ENCODE measurements around the gene LDB1. TPM values are rescaled to one million over a fixed set of nuclear protein-coding genes. Genes with fewer than 3 reads are reported as not detected.

The LDB1 gene
- total and polyA plus RNA-seq, 4 donors: 2.4 to 51.9 (median 10.3) TPM

- peak overlapping the region; percentile 4 to 98 for H3K9ac ChIP-seq (ENCODE audit: low read depth in 1 of 2, low read length in 2 of 2)
- peaks cover 6 to 31% (median 21%) of the 10 kb centered on the region in 4 donors for H3K36me3 ChIP-seq (ENCODE audit: control insufficient read depth in 4 of 4, insufficient read depth in 3 of 4, low read depth in 1 of 4, low read length in 3 of 4)
- DNase-seq (ENCODE audit: low spot score): no peak
- no peaks in the 10 kb centered on the region for H3K27me3 ChIP-seq (ENCODE audit: control insufficient read depth in 4 of 4, insufficient read depth in 4 of 4, low read length in 3 of 4)
- whole genome bisulfite sequencing: under 1% methylated on average over 19 of the region's 19 CpGs
- H3K27ac ChIP-seq (ENCODE audit: low read depth in 1 of 2, low read length in 2 of 2): peak overlapping the region; percentile 77 to 87
- no peak for TF ChIP-seq ATF3 (IDR thresholded peaks at IDR 0.05)
- no peak for TF ChIP-seq JUND (IDR thresholded peaks at IDR 0.05)
- no peak for TF ChIP-seq SP1 (IDR thresholded peaks at IDR 0.05)
- no peaks in the 10 kb centered on the region for H3K9me3 ChIP-seq (ENCODE audit: control insufficient read depth in 4 of 4, low read length in 3 of 4)
- peaks cover 2 to 25% (median 12%) of the 10 kb centered on the region in 4 donors for H3K4me1 ChIP-seq (ENCODE audit: control insufficient read depth in 4 of 4, insufficient read depth in 4 of 4, low read length in 3 of 4)
- H3K4me3 ChIP-seq (ENCODE audit: low read depth in 1 of 3, low read length in 3 of 3): peak overlapping the region; percentile 70 to 100 (median 77)
Measured at GRCh38 chr10:102152545-102152890, 32.4 kb upstream of the LDB1 start.

GRCh38 chr10:102151774-102152544 is 31.8 kb upstream of the LDB1 start, which contains the start of gene NOLC1:
Gene NOLC1 (plus strand): TSS chr10:102152389. CDS start chr10:102152411, 22 bp downstream.
- Histone ChIP-seq H3K4me1 (ENCODE audit: control insufficient read depth in 4 of 4, insufficient read depth in 4 of 4, low read length in 3 of 4) (peaks cover 2 to 25% (median 12%) of the 10 kb centered on the region in 4 donors), H3K9me3 (ENCODE audit: control insufficient read depth in 4 of 4, low read length in 3 of 4) (no peaks in the 10 kb centered on the region), H3K27me3 (ENCODE audit: control insufficient read depth in 4 of 4, insufficient read depth in 4 of 4, low read length in 3 of 4) (no peaks in the 10 kb centered on the region), H3K27ac (ENCODE audit: low read depth in 1 of 2, low read length in 2 of 2) (peak within 1 kb of the TSS; percentile 85 to 90), H3K4me3 (ENCODE audit: low read depth in 1 of 3, low read length in 3 of 3) (peak within 1 kb of the TSS; percentile 70 to 100 (median 77)), H3K9ac (ENCODE audit: low read depth in 1 of 2, low read length in 2 of 2) (peak within 1 kb of the TSS; percentile 18 to 98), H3K36me3 (ENCODE audit: control insufficient read depth in 4 of 4, insufficient read depth in 3 of 4, low read depth in 1 of 4, low read length in 3 of 4) (peaks cover 3 to 29% (median 18%) of the 10 kb centered on the region in 4 donors)
- peak; percentile 99 for DNase-seq (ENCODE audit: low spot score)
- 9% methylated on average over 59 of the region's 59 CpGs for WGBS
- TF ChIP-seq FOXA1 (IDR thresholded peaks at IDR 0.05): peak; percentile 56
- peak; percentile 97 for TF ChIP-seq SP1 (IDR thresholded peaks at IDR 0.05)
- peak; percentile 99 for TF ChIP-seq YY1 (IDR thresholded peaks at IDR 0.05)
- TF ChIP-seq CTCF (IDR thresholded peaks at IDR 0.05; ENCODE audit: low read depth, low read length, missing input control): no peak
- TF ChIP-seq GABPA (IDR thresholded peaks at IDR 0.05 in 1 of 2, conservative IDR thresholded peaks at IDR 0.05 in 1 of 2): peak; percentile 93 to 97
- peak in 1 of 2 donors; percentile 22 for TF ChIP-seq RAD21 (IDR thresholded peaks at IDR 0.05)
- peak; percentile 65 to 83 for TF ChIP-seq JUND (IDR thresholded peaks at IDR 0.05)
- TF ChIP-seq NR2F2 (IDR thresholded peaks at IDR 0.05): peak; percentile 95
- TF ChIP-seq FOXA2 (IDR thresholded peaks at IDR 0.05): no peak
- peak; percentile 78 to 85 for TF ChIP-seq RXRA (IDR thresholded peaks at IDR 0.05)
- TF ChIP-seq ZBTB33 (IDR thresholded peaks at IDR 0.05): peak; percentile 93
- peak; percentile 84 for TF ChIP-seq ATF3 (IDR thresholded peaks at IDR 0.05)
- TF ChIP-seq HNF4A (conservative IDR thresholded peaks at IDR 0.05): peak; percentile 36 to 37
- peak; percentile 94 for TF ChIP-seq MAX (IDR thresholded peaks at IDR 0.05)
- peak; percentile 31 for TF ChIP-seq TAF1 (conservative IDR thresholded peaks at IDR 0.05)
- TF ChIP-seq HNF4G (IDR thresholded peaks at IDR 0.05): no peak
- peak; percentile 66 for TF ChIP-seq REST (IDR thresholded peaks at IDR 0.05)
- peak; percentile 77 to 89 for TF ChIP-seq EGR1 (IDR thresholded peaks at IDR 0.05; ENCODE audit: low read depth in 2 of 2)

Measured in liver (tissue), 9 donors.